Middle frontal gyrus (tissue), 1 donor: ENCODE data around the gene TGFBR2.

Experiments used
- DNase-seq: peaks from one replicate; pipeline ENCODE4 v3.0.0-alpha.2; 2015; ENCODE audit warnings: low spot score; ENCODE audit errors: extremely low spot score

Gene TGFBR2

GRCh38 chr3:30672287-30672735 lies 65.9 kb downstream of the TGFBR2 start:
- DNase-seq = no peak

- no peak for DNase-seq
Observed at GRCh38 chr3:30672959-30673358, 66.6 kb downstream of the TGFBR2 start.

GRCh38 chr3:30673425-30674341 lies 67.3 kb downstream of the TGFBR2 start:
- no peak for DNase-seq

- no peak for DNase-seq
Observed at GRCh38 chr3:30675006-30675405, 68.6 kb downstream of the TGFBR2 start.

GRCh38 chr3:30675774-30676173 lies 69.4 kb downstream of the TGFBR2 start:
- no peak for DNase-seq

- no peak for DNase-seq
Observed at GRCh38 chr3:30676424-30677346, 70.3 kb downstream of the TGFBR2 start.

GRCh38 chr3:30677347-30677685 lies 70.9 kb downstream of the TGFBR2 start:
- DNase-seq = no peak

GRCh38 chr3:30679045-30679444 lies 72.6 kb downstream of the TGFBR2 start:
- no peak for DNase-seq

- peak; percentile 37 for DNase-seq
Observed at GRCh38 chr3:30680789-30681648, 74.6 kb downstream of the TGFBR2 start.

GRCh38 chr3:30681649-30682211 lies 75.3 kb downstream of the TGFBR2 start:
- DNase-seq = no peak

GRCh38 chr3:30682434-30683155 lies 76.2 kb downstream of the TGFBR2 start:
- DNase-seq = no peak

GRCh38 chr3:30683769-30684168 lies 77.4 kb downstream of the TGFBR2 start:
- DNase-seq = no peak

- no peak for DNase-seq
Observed at GRCh38 chr3:30684356-30684755, 78.0 kb downstream of the TGFBR2 start.

- no peak for DNase-seq
Observed at GRCh38 chr3:30685267-30685667, 78.9 kb downstream of the TGFBR2 start.

GRCh38 chr3:30686176-30686575 lies 79.8 kb downstream of the TGFBR2 start:
- DNase-seq = no peak

- no peak for DNase-seq
Observed at GRCh38 chr3:30686799-30687198, 80.4 kb downstream of the TGFBR2 start.

- DNase-seq = no peak
Observed at GRCh38 chr3:30687930-30688570, 81.6 kb downstream of the TGFBR2 start.

GRCh38 chr3:30688776-30689641 lies 82.6 kb downstream of the TGFBR2 start:
- DNase-seq = no peak

- DNase-seq = no peak
Observed at GRCh38 chr3:30690199-30690598, 83.8 kb downstream of the TGFBR2 start.
